Esophagus squamous epithelium (tissue), 5 donors: ENCODE data around the gene CRTC3. TPM values are rescaled to one million over a fixed set of nuclear protein-coding genes. Genes with fewer than 3 reads are reported as not detected.

Experiments used
- DNase-seq: peaks from one replicate; lab custom pipeline; 2025; lab: John Stamatoyannopoulos, UW
- H3K27ac ChIP-seq, 4 donors: fragments of 200-600 bp; sonication (generic); one replicate each; pipeline ENCODE4 v1.5.1; 2016 to 2019; ENCODE audit warnings: mild to moderate bottlenecking in 1 of 4
- H3K27me3 ChIP-seq, 4 donors: fragments of 200-600 bp; sonication (generic); 1 replicate in 3 of 4; 2 replicates in 1 of 4; pipeline versions ENCODE4 v1.5.1 to v1.6.0; 2017 to 2021; ENCODE audit warnings: antibody characterized with exemption in 1 of 4
- H3K36me3 ChIP-seq, 3 donors: fragments of 200-600 bp; sonication (generic); one replicate each; pipeline ENCODE4 v1.5.1; 2016 to 2019
- H3K4me1 ChIP-seq, 3 donors: fragments of 200-600 bp; sonication (generic); one replicate each; pipeline ENCODE4 v1.5.1; 2017 to 2019
- H3K4me3 ChIP-seq, 4 donors: fragments of 200-600 bp; sonication (generic); 1 replicate in 3 of 4; 2 replicates in 1 of 4; pipeline ENCODE4 v1.5.1; 2016 to 2019; ENCODE audit warnings: mild to moderate bottlenecking in 2 of 4, moderate library complexity in 1 of 4
- H3K9me3 ChIP-seq, 3 donors: fragments of 200-600 bp; sonication (generic); one replicate each; pipeline ENCODE4 v1.5.1; 2016 to 2019
- POLR2A ChIP-seq, 4 donors: fragments of 450-650 bp; IDR thresholded peaks; one replicate each; pipeline ENCODE4 v1.6.1; 2017; ENCODE audit warnings: antibody characterized with exemption in 4 of 4, mild to moderate bottlenecking in 4 of 4, moderate library complexity in 3 of 4
- WGBS, 2 donors: methylation state at CpG; one replicate each; pipeline ENCODE4 v1.1.5; 2018; 5-methylcytosine and 5-hydroxymethylcytosine counted together
- intact Hi-C: fragments of 100-400 bp; cut with DNase I; formaldehyde crosslinking; loops from one replicate; pipeline ENCODE4 v1.15.0; 2022
- total RNA-seq, 4 donors: library from RNA; depleted of rRNA; stranded (reverse); fragments of >200 nt; gene quantifications; one replicate each; pipeline ENCODE4 v1.1.0, GENCODE V29; 2016
- TF ChIP-seq, protein P1 (sequence below), 6 experiments: fragments of 450-650 bp in 4 of 6; fragments of 200-600 bp in 2 of 6; sonication (generic) in 2 of 6; IDR thresholded peaks; one replicate each; pipeline ENCODE4 v1.5.1; 2016 to 2019; ENCODE audit warnings: antibody characterized with exemption in 6 of 6, mild to moderate bottlenecking in 4 of 6, moderate library complexity in 4 of 6
- donor health status: DM: yes; HTN: yes; CAD: no.

Gene CRTC3
- total RNA-seq, 4 donors from 2014 or later = 10.0 to 33.0 (median 13.3) TPM

DNA sequence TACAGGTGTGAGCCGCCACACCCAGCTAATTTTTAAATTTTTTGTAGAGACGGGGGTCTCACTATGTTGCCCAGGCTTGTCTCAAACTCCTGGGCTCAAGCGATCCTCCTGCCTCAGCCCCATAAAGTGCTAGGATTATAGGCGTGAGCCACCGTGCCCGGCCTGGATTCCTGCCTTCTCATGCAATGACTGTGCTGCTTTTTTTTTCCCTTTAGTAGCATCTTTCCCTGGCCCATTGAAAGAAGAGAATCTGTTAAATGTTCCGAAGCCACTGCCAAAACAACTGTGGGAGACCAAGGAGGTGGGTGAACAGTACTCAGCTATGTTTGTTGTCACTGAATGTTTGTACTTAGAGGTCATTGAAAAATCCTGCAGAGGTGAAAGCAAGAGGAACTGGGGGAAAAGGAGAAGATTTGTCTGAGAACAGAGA lies 88.0 kb downstream of the CRTC3 start:
- peaks cover 0 to 16% (median 0%) of the 10 kb centered on the region in 3 donors for H3K4me1 ChIP-seq
- TF ChIP-seq, protein P1, sequence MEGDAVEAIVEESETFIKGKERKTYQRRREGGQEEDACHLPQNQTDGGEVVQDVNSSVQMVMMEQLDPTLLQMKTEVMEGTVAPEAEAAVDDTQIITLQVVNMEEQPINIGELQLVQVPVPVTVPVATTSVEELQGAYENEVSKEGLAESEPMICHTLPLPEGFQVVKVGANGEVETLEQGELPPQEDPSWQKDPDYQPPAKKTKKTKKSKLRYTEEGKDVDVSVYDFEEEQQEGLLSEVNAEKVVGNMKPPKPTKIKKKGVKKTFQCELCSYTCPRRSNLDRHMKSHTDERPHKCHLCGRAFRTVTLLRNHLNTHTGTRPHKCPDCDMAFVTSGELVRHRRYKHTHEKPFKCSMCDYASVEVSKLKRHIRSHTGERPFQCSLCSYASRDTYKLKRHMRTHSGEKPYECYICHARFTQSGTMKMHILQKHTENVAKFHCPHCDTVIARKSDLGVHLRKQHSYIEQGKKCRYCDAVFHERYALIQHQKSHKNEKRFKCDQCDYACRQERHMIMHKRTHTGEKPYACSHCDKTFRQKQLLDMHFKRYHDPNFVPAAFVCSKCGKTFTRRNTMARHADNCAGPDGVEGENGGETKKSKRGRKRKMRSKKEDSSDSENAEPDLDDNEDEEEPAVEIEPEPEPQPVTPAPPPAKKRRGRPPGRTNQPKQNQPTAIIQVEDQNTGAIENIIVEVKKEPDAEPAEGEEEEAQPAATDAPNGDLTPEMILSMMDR (IDR thresholded peaks at IDR 0.05) = no peak
- no peak for TF ChIP-seq POLR2A (IDR thresholded peaks at IDR 0.05)
- intact Hi-C loops = no loop called here
- peaks cover 0 to 85% (median 6%) of the 10 kb centered on the region in 3 donors for H3K36me3 ChIP-seq
- peak overlapping the region in 3 of 4 donors; percentile 8 to 59 (median 52) for H3K27ac ChIP-seq
- 65 to 76% methylated on average over 6 to 7 of the region's 7 CpGs for WGBS, 2 donors
- no peaks in the 10 kb centered on the region for H3K27me3 ChIP-seq
- H3K4me3 ChIP-seq = no peak overlapping the region
- DNase-seq = no peak
- no peaks in the 10 kb centered on the region for H3K9me3 ChIP-seq

DNA sequence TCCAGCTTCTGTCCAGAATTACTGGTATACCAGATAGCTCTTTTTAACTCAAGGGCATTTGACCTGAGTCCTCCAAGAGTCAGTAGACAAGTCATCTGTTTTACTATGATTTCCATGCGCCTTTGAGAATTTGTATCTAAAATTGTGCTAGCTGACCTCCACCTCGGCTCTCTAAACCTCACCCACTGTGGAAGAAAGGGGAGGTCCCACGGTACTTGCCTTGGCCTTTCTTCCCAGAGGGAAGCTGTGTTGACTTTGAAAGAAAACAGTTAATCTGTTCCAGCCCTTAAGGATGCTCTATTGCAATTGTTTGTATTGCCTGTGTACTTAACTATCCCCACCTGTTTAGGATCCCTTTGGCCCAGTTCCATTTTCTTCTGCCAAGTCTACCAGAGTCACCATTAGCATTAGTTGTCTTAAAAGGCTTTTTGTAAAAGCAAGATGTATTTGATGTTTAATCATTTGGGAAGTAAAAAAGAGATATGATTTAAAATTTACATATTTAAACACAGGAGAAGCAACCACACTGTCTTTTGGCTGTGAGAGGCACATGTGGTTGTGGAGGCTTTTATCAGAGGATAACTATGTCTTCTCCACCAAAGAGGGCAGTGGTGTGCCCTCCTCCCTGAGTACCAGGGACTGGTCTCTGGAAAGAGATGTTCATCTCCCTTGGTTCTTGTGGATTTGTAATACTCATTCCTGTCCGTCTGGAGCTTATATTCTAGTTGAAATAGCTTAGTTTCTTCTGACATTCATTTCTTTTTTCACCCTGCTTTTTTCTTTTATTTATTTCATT lies 88.8 kb downstream of the CRTC3 start:
- Histone ChIP-seq H3K4me3 (no peak overlapping the region), H3K27ac (peak overlapping the region in 1 of 4 donors; percentile 52), H3K4me1 (peaks cover 0 to 16% (median 0%) of the 10 kb centered on the region in 3 donors), H3K9me3 (no peaks in the 10 kb centered on the region), H3K36me3 (peaks cover 0 to 91% (median 6%) of the 10 kb centered on the region in 3 donors), H3K27me3 (no peaks in the 10 kb centered on the region)
- no peak for TF ChIP-seq POLR2A (IDR thresholded peaks at IDR 0.05)
- TF ChIP-seq, protein P1 (IDR thresholded peaks at IDR 0.05) = no peak
- 80 to 84% methylated on average over 4 of the region's 4 CpGs for WGBS, 2 donors
- intact Hi-C loops = no loop called here
- no peak for DNase-seq

DNA sequence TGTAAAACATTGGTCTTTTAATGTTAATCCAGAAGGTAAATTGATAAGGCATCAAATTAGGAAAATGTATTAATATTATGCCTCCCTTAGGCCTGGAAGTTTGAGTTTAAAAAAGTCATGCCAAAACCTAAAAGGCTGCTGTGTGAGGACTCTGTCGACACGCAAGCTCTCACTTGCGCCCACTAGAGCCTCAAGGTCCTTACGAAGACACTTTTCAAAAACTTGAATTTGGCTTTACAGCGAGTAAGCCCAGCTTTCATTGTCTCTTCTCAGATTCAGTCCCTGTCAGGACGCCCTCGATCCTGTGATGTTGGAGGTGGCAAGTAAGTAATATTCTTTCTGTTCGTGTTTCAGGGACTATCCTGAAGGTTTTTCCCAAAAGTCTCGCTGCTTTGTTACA lies 89.7 kb downstream of the CRTC3 start:
- Histone ChIP-seq H3K4me3 (no peak overlapping the region), H3K27ac (no peak overlapping the region), H3K9me3 (no peaks in the 10 kb centered on the region), H3K36me3 (peaks cover 0 to 98% (median 6%) of the 10 kb centered on the region in 3 donors), H3K4me1 (peaks cover 0 to 16% (median 0%) of the 10 kb centered on the region in 3 donors), H3K27me3 (no peaks in the 10 kb centered on the region)
- no peak for DNase-seq
- intact Hi-C loops = no loop called here
- WGBS, 2 donors = 82 to 95% methylated on average over 9 of the region's 9 CpGs
- TF ChIP-seq POLR2A (IDR thresholded peaks at IDR 0.05) = no peak
- TF ChIP-seq, protein P1 (IDR thresholded peaks at IDR 0.05) = no peak

DNA sequence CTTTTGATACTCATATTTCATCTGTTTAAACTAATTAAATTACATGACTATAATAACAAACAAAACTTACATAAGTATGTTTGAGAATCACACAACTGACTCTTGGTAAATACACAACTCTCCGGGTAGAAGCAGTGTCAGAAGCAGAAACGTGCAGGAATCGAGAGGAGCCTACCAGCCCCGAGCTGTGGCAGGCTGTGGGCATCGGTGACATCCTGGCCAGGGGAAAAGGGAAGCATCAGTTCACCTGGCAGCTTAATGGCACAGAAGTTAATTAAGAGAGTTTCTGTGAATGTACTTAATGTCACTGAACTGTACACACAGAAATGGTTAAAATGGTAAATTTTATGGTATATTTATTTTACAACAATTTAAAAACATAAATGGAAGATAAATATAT lies 90.2 kb downstream of the CRTC3 start:
- peaks cover 0 to 16% (median 0%) of the 10 kb centered on the region in 3 donors for H3K4me1 ChIP-seq
- TF ChIP-seq, protein P1 (IDR thresholded peaks at IDR 0.05) = no peak
- no peak for TF ChIP-seq POLR2A (IDR thresholded peaks at IDR 0.05)
- no peak for DNase-seq
- H3K9me3 ChIP-seq = no peaks in the 10 kb centered on the region
- H3K36me3 ChIP-seq = peaks cover 0 to 98% (median 6%) of the 10 kb centered on the region in 3 donors
- no peak overlapping the region for H3K4me3 ChIP-seq
- no peaks in the 10 kb centered on the region for H3K27me3 ChIP-seq
- no peak overlapping the region for H3K27ac ChIP-seq
- intact Hi-C loops = no loop called here
- WGBS, 2 donors = 64 to 75% methylated on average over 5 of the region's 5 CpGs

DNA sequence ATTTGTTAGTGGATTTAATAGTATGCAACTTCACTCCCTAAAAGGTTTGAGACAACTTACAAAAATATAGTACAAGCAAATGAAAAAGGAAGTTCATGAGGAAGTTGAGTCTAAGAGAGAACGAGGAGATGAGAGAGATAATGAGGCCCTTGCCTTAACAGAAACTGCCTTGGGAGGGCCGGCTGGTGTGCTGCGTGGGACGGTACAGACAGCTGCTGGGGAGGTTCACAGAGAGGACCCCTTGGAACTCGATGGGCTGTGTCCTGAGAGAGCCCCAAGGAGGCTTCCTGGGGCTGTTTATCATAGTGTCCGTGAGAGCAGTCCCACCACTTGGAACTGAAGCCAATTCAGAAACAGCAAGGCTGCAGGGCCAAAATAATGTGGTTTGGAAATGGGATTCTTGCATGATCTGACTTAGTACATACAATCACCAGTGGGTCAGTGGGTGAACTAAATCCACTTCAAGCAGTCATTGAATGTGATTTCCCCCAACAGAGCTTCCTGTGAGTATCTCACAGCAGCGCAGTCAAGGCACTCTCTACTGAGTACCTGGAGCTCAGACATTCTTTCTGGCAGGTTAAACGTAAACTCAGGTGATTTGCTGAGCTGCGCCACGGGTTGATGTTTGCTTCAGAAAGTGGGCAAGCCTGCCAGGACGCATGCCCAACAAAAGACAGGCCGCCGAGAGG lies 90.8 kb downstream of the CRTC3 start:
- Histone ChIP-seq H3K9me3 (no peaks in the 10 kb centered on the region), H3K4me3 (no peak overlapping the region), H3K4me1 (peaks cover 0 to 16% (median 0%) of the 10 kb centered on the region in 3 donors), H3K27ac (peak overlapping the region in 2 of 4 donors; percentile 16 to 19), H3K27me3 (no peaks in the 10 kb centered on the region), H3K36me3 (peaks cover 0 to 98% (median 6%) of the 10 kb centered on the region in 3 donors)
- 64 to 72% methylated on average over 12 of the region's 13 CpGs for WGBS, 2 donors
- no peak for DNase-seq
- intact Hi-C loops = no loop called here
- no peak for TF ChIP-seq POLR2A (IDR thresholded peaks at IDR 0.05)
- TF ChIP-seq, protein P1 (IDR thresholded peaks at IDR 0.05) = no peak
